ENCODE results near the gene GABPB2. TPM values are rescaled to one million over a fixed set of nuclear protein-coding genes. Genes with fewer than 3 reads are reported as not detected.

The GABPB2 gene
- total and polyA plus RNA-seq, 2 of the 13 experiments (the other 11 are each of a cell fraction or from before 2014, with no cell fraction given), result 0.09 TPM; not detected in 1

DNA sequence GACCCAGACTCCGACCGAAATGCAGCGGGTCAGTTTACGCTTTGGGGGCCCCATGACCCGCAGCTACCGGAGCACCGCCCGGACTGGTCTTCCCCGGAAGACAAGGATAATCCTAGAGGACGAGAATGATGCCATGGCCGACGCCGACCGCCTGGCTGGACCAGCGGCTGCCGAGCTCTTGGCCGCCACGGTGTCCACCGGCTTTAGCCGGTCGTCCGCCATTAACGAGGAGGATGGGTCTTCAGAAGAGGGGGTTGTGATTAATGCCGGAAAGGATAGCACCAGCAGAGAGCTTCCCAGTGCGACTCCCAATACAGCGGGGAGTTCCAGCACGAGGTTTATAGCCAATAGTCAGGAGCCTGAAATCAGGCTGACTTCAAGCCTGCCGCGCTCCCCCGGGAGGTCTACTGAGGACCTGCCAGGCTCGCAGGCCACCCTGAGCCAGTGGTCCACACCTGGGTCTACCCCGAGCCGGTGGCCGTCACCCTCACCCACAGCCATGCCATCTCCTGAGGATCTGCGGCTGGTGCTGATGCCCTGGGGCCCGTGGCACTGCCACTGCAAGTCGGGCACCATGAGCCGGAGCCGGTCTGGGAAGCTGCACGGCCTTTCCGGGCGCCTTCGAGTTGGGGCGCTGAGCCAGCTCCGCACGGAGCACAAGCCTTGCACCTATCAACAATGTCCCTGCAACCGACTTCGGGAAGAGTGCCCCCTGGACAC, 22.5 kb upstream of the GABPB2 start (continued):
- TF ChIP-seq ZNF878 (CRISPR knock-in tag; IDR thresholded peaks at IDR 0.05) (no peak), ZNF383 (CRISPR knock-in tag; IDR thresholded peaks at IDR 0.05; ENCODE audit: borderline replicate concordance) (0 out of 2 replicates have a peak, but pooled peaks have one; percentile 52), ZNF841 (CRISPR knock-in tag; IDR thresholded peaks at IDR 0.05; ENCODE audit: borderline replicate concordance) (no peak), SP140L (CRISPR knock-in tag; IDR thresholded peaks at IDR 0.05; ENCODE audit: borderline replicate concordance) (no peak), NR2C2 (CRISPR knock-in tag; IDR thresholded peaks at IDR 0.05; ENCODE audit: borderline replicate concordance) (peak; percentile 35), ZFAT (CRISPR knock-in tag; conservative IDR thresholded peaks at IDR 0.05) (no peak), ZNF563 (CRISPR knock-in tag; IDR thresholded peaks at IDR 0.05) (0 out of 2 replicates have a peak, but pooled peaks have one; percentile 70), SAFB2 (CRISPR knock-in tag; IDR thresholded peaks at IDR 0.05; ENCODE audit: borderline replicate concordance, low read depth) (no peak; the same call in 1 of the 2 replicates), MATR3 (CRISPR knock-in tag; IDR thresholded peaks at IDR 0.05) (no peak), ZNF12 (CRISPR knock-in tag; IDR thresholded peaks at IDR 0.05) (no peak), EHMT2 (IDR thresholded peaks at IDR 0.05; ENCODE audit: borderline replicate concordance, low read depth, low read length) (no peak), TBP (CRISPR knock-in tag; IDR thresholded peaks at IDR 0.05) (no peak), CREM (IDR thresholded peaks at IDR 0.05) (no peak), CREM (CRISPR knock-in tag; IDR thresholded peaks at IDR 0.05) (no peak), SPEN (CRISPR knock-in tag; IDR thresholded peaks at IDR 0.05; ENCODE audit: low read depth) (no peak), EED (CRISPR knock-in tag; IDR thresholded peaks at IDR 0.05) (no peak), MAFF (IDR thresholded peaks at IDR 0.05; ENCODE audit: low read depth, low read length) (no peak), JUN (CRISPR knock-in tag; IDR thresholded peaks at IDR 0.05) (no peak), ZFP36L2 (CRISPR knock-in tag; IDR thresholded peaks at IDR 0.05) (no peak), ZNF225 (CRISPR knock-in tag; IDR thresholded peaks at IDR 0.05) (peak; percentile 48; the same call in 1 of the 2 replicates), ZNF615 (CRISPR knock-in tag; IDR thresholded peaks at IDR 0.05; ENCODE audit: borderline replicate concordance) (no peak), SAP130 (CRISPR knock-in tag; IDR thresholded peaks at IDR 0.05; ENCODE audit: low read depth) (peak; percentile 53), TBL1XR1 (IDR thresholded peaks at IDR 0.05; ENCODE audit: borderline replicate concordance, low read length, partially characterized antibody) (no peak), NR3C1 (CRISPR knock-in tag; IDR thresholded peaks at IDR 0.05) (no peak)
- TF ChIP-seq, protein P1, sequence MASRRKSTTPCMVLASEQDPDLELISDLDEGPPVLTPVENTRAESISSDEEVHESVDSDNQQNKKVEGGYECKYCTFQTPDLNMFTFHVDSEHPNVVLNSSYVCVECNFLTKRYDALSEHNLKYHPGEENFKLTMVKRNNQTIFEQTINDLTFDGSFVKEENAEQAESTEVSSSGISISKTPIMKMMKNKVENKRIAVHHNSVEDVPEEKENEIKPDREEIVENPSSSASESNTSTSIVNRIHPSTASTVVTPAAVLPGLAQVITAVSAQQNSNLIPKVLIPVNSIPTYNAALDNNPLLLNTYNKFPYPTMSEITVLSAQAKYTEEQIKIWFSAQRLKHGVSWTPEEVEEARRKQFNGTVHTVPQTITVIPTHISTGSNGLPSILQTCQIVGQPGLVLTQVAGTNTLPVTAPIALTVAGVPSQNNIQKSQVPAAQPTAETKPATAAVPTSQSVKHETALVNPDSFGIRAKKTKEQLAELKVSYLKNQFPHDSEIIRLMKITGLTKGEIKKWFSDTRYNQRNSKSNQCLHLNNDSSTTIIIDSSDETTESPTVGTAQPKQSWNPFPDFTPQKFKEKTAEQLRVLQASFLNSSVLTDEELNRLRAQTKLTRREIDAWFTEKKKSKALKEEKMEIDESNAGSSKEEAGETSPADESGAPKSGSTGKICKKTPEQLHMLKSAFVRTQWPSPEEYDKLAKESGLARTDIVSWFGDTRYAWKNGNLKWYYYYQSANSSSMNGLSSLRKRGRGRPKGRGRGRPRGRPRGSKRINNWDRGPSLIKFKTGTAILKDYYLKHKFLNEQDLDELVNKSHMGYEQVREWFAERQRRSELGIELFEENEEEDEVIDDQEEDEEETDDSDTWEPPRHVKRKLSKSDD (CRISPR knock-in tag; IDR thresholded peaks at IDR 0.05; ENCODE audit: low read depth), result no peak; the same call in 1 of the 2 replicates
- TF ChIP-seq, protein P2, sequence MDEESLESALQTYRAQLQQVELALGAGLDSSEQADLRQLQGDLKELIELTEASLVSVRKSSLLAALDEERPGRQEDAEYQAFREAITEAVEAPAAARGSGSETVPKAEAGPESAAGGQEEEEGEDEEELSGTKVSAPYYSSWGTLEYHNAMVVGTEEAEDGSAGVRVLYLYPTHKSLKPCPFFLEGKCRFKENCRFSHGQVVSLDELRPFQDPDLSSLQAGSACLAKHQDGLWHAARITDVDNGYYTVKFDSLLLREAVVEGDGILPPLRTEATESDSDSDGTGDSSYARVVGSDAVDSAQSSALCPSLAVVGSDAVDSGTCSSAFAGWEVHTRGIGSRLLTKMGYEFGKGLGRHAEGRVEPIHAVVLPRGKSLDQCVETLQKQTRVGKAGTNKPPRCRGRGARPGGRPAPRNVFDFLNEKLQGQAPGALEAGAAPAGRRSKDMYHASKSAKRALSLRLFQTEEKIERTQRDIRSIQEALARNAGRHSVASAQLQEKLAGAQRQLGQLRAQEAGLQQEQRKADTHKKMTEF (CRISPR knock-in tag; IDR thresholded peaks at IDR 0.05), result peak; percentile 27
- TF ChIP-seq, protein P3, sequence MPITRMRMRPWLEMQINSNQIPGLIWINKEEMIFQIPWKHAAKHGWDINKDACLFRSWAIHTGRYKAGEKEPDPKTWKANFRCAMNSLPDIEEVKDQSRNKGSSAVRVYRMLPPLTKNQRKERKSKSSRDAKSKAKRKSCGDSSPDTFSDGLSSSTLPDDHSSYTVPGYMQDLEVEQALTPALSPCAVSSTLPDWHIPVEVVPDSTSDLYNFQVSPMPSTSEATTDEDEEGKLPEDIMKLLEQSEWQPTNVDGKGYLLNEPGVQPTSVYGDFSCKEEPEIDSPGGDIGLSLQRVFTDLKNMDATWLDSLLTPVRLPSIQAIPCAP (CRISPR knock-in tag; IDR thresholded peaks at IDR 0.05; ENCODE audit: low read depth), result no peak
